HepG2 (cell line): ENCODE results near the gene ZC3H15. TPM values are rescaled to one million over a fixed set of nuclear protein-coding genes. Genes with fewer than 3 reads are reported as not detected.
A peak's percentile ranks its signal among the peaks of the same experiment; 100 is the strongest.

Experiments used
- ATAC-seq: fragments of 200-7000 bp; cut with Tn5 transposase; 3 replicates; pipeline ENCODE4 v1.9.1; 2020; ENCODE audit warnings: mild to moderate bottlenecking, moderate library complexity
- BruUV-seq: library from RNA; stranded (reverse); fragments of 400-500 nt; replicated peaks from 2 replicates; lab custom pipeline; 2021; lab: Mats Ljungman, UMichigan
- CTCF ChIA-PET: fragments of 300-600 bp; formaldehyde crosslinking; extraction: SDS; loops from one replicate; lab custom pipeline; 2021; ENCODE audit warnings: low total read pairs, inconsistent platforms, low intra/inter-chr PET ratio; lab: Yijun Ruan, JAX
- POLR2A ChIA-PET: fragments of 350-600 bp; sonication (Branson Sonifier 250); formaldehyde crosslinking; loops from one replicate; lab custom pipeline; 2020; ENCODE audit warnings: antibody characterized with exemption, inconsistent platforms; lab: Yijun Ruan, JAX
- DNase-seq: peaks from one replicate; pipeline ENCODE4 v3.0.0-alpha.2; 2015; ENCODE audit warnings: low spot score
- FAIRE-seq: peaks from 3 replicates; lab custom pipeline; 2011; peaks lifted over from hg19 to GRCh38; lab: Jason Lieb, UNC
- H2AFZ ChIP-seq: one replicate; pipeline ENCODE4 v1.6.1; 2011; ENCODE audit warnings: low read length, inconsistent platforms
- H3K27ac ChIP-seq: fragments of 300-600 bp; 3 replicates; pipeline ENCODE4 v1.8.0; 2011; ENCODE audit warnings: mixed run types, mild to moderate bottlenecking, mixed read lengths, low read length, inconsistent platforms; ENCODE audit not compliant: insufficient read depth; ENCODE audit errors: extremely low read length
- H3K27me3 ChIP-seq, 2 experiments: fragments of 200-600 bp in 1 of 2; 2 replicates in 1 of 2; 3 replicates in 1 of 2; pipeline versions ENCODE4 v1.6.0 to v1.8.0; 2011; ENCODE audit warnings: low read length in 2 of 2, mild to moderate bottlenecking in 2 of 2, moderate library complexity in 2 of 2, inconsistent platforms in 1 of 2; ENCODE audit not compliant: insufficient read depth in 2 of 2, control insufficient read depth in 1 of 2
- H3K36me3 ChIP-seq, 2 experiments: fragments of 200-600 bp in 1 of 2; replicated peaks in 1 of 2; 2 replicates in 1 of 2; 3 replicates in 1 of 2; pipeline versions ENCODE4 v1.5.1 to v1.8.0; 2011; ENCODE audit warnings: low read length in 2 of 2, inconsistent platforms in 1 of 2; ENCODE audit not compliant: insufficient read depth in 2 of 2, control insufficient read depth in 1 of 2
- H3K4me1 ChIP-seq: 2 replicates; pipeline ENCODE4 v1.5.1; 2012; ENCODE audit warnings: low read length, inconsistent platforms; ENCODE audit not compliant: insufficient read depth
- H3K4me2 ChIP-seq: 2 replicates; pipeline ENCODE4 v1.6.0; 2011; ENCODE audit warnings: low read depth, low read length, inconsistent platforms
- H3K4me3 ChIP-seq, 3 experiments: fragments of 200-600 bp in 1 of 3; sonication (generic), shearing (Covaris generic) in 1 of 3; replicated peaks in 1 of 3; 2 replicates each; pipeline ENCODE4 v1.5.1; 2011 to 2016; ENCODE audit warnings: low read length in 3 of 3, inconsistent platforms in 2 of 3, low read depth in 2 of 3, mild to moderate bottlenecking in 2 of 3, control low read depth in 1 of 3, mixed read lengths in 1 of 3; ENCODE audit not compliant: insufficient read depth in 1 of 3
- H3K79me2 ChIP-seq: one replicate; pipeline ENCODE4 v1.6.1; 2011; ENCODE audit warnings: low read length, inconsistent platforms; ENCODE audit not compliant: insufficient read depth
- H3K9ac ChIP-seq: 2 replicates; pipeline ENCODE4 v1.6.0; 2011; ENCODE audit warnings: mild to moderate bottlenecking, low read depth, low read length, inconsistent platforms; ENCODE audit not compliant: insufficient read depth
- H3K9me3 ChIP-seq: 2 replicates; pipeline ENCODE4 v1.5.1; 2012; ENCODE audit warnings: mild to moderate bottlenecking, low read length
- H4K20me1 ChIP-seq: 2 replicates; pipeline ENCODE4 v1.6.0; 2011; ENCODE audit warnings: inconsistent platforms, mild to moderate bottlenecking, low read length, moderate library complexity; ENCODE audit not compliant: insufficient read depth
- CREB1 ChIP-seq, 2 experiments: fragments of 450-650 bp in 1 of 2; IDR thresholded peaks; 2 replicates each; pipeline ENCODE4 v1.6.1; 2016 to 2017; ENCODE audit warnings: control low read depth in 1 of 2, mild to moderate bottlenecking in 1 of 2, missing compliant biosample characterization in 1 of 2, missing genetic modification characterization in 1 of 2
- DMTF1 ChIP-seq: sonication (generic); formaldehyde crosslinking; IDR thresholded peaks from 2 replicates; pipeline ENCODE4 v1.4.0; 2020; ENCODE audit warnings: mild to moderate bottlenecking, missing genetic modification reagents
- HNF4G ChIP-seq, 2 experiments: sonication (generic) in 1 of 2; formaldehyde crosslinking in 1 of 2; IDR thresholded peaks; 2 replicates each; pipeline versions ENCODE4 v1.4.0 to v1.6.1; 2011 to 2020; ENCODE audit warnings: borderline replicate concordance in 2 of 2, low read depth in 2 of 2, mild to moderate bottlenecking in 2 of 2, low read length in 1 of 2, missing genetic modification reagents in 1 of 2, moderate library complexity in 1 of 2
- HNRNPL ChIP-seq: fragments of 200-400 bp; formaldehyde crosslinking; IDR thresholded peaks from 2 replicates; pipeline ENCODE4 v1.6.1; 2017; ENCODE audit warnings: mild to moderate bottlenecking, low read depth, low read length
- KDM2A ChIP-seq: sonication (generic); formaldehyde crosslinking; IDR thresholded peaks from 2 replicates; pipeline ENCODE4 v1.4.0; 2020; ENCODE audit warnings: low read depth, missing genetic modification reagents, borderline replicate concordance
- RBFOX2 ChIP-seq: fragments of 200-400 bp; formaldehyde crosslinking; IDR thresholded peaks from 2 replicates; pipeline ENCODE4 v1.6.1; 2017; ENCODE audit warnings: low read depth, mild to moderate bottlenecking, low read length
- REPIN1 ChIP-seq: sonication (generic); formaldehyde crosslinking; IDR thresholded peaks from 2 replicates; pipeline ENCODE4 v1.8.0; 2022; ENCODE audit warnings: missing genetic modification reagents, low read depth, mild to moderate bottlenecking, borderline replicate concordance
- TGIF2 ChIP-seq: IDR thresholded peaks from 2 replicates; pipeline ENCODE4 v1.6.1; 2016; ENCODE audit warnings: control low read depth, missing compliant biosample characterization
- THAP11 ChIP-seq: IDR thresholded peaks from 2 replicates; pipeline ENCODE4 v1.6.1; 2016; ENCODE audit warnings: missing biosample characterization, missing genetic modification reagents
- ZHX1 ChIP-seq: sonication (generic); formaldehyde crosslinking; IDR thresholded peaks from 2 replicates; pipeline ENCODE4 v1.8.1; 2022; ENCODE audit warnings: low read depth, mild to moderate bottlenecking, missing genetic modification reagents
- ZMYM4 ChIP-seq: sonication (generic); formaldehyde crosslinking; IDR thresholded peaks from 2 replicates; pipeline ENCODE4 v1.8.1; 2023; ENCODE audit warnings: mild to moderate bottlenecking, missing genetic modification reagents
- WGBS: methylation state at CpG from one replicate; pipeline ENCODE4 v1.1.6; 2017; ENCODE audit warnings: low lambda C conversion rate; 5-methylcytosine and 5-hydroxymethylcytosine counted together
- in situ Hi-C: cut with HindIII; loops from 2 replicates; pipeline ENCODE4 v1.10.0; 2017; ENCODE audit warnings: low pct_unique_long_range_greater_than_20kb; ENCODE audit not compliant: extremely low pct_ligation_motif_present
- intact Hi-C: fragments of 100-400 bp; cut with micrococcal nuclease; formaldehyde crosslinking; loops from one replicate; pipeline ENCODE4 v1.10.0; 2022; ENCODE audit not compliant: unreplicated experiment
- polyA plus RNA-seq, 8 experiments: library from polyadenylated mRNA; depleted of rRNA in 3 of 8; stranded (reverse) in 7 of 8; unstranded in 1 of 8; fragments of >200 nt; fragmentation: Illumina TruSeq in 4 of 8; extraction: Trizol in 4 of 8; gene quantifications; 2 replicates each; pipeline versions ENCODE4 v1.2.1 to v1.2.3, GENCODE V29; 2011 to 2016; ENCODE audit warnings: low read depth in 4 of 8, missing spikeins in 1 of 8, mixed read lengths in 1 of 8; ENCODE audit not compliant: insufficient read depth in 1 of 8
- total RNA-seq, 5 experiments: library from RNA; depleted of rRNA; stranded (reverse); fragments of >200 nt; fragmentation: Illumina TruSeq; extraction: Trizol; gene quantifications; 2 replicates each; pipeline ENCODE4 v1.2.3, GENCODE V29; 2016; ENCODE audit warnings: low read depth in 1 of 5

Gene ZC3H15
- total and polyA plus RNA-seq, 2 of the 13 experiments (the other 11 are each of a cell fraction or from before 2014, with no cell fraction given): 84.6 to 168 TPM

- TF ChIP-seq DMTF1 (CRISPR knock-in tag) (no peak), TGIF2 (no peak), KDM2A (no peak), CREB1 (IDR thresholded peaks at IDR 0.05) (no peak), CREB1 (CRISPR knock-in tag; IDR thresholded peaks at IDR 0.05) (no peak)
Observed at GRCh38 chr2:186480991-186481390, 5.1 kb upstream of the ZC3H15 start (continued).

- peaks cover 81% of the 10 kb centered on the region for H3K79me2 ChIP-seq
- ChIA-PET CTCF (no interaction called here), POLR2A (interaction anchor here (2.2 to 3.0 kb wide), 3 partner anchors 15 to 106 kb away, joined by 9 to 48 read pairs (median 15); partner anchors contain the start of gene ITGAV)
- peak overlapping the region; percentile 67 to 91 (median 90); a peak in 5 of 6 replicates for H3K4me3 ChIP-seq
- peak overlapping the region; percentile 88 for H3K27ac ChIP-seq
- H4K20me1 ChIP-seq: peaks cover 23% of the 10 kb centered on the region
- peak; percentile 87 for DNase-seq
- in situ Hi-C loops: no loop called here
- H3K4me2 ChIP-seq: peak overlapping the region; percentile 76
- intact Hi-C loops: loop anchor here (5.0 to 10.0 kb wide), 2 partner anchors 102 to 669 kb away; no protein-coding TSS in a partner anchor
- H3K36me3 ChIP-seq: no peaks in the 10 kb centered on the region
- H3K9ac ChIP-seq: peak overlapping the region; percentile 96
- no TSS peak for BruUV-seq
- no peaks in the 10 kb centered on the region for H3K9me3 ChIP-seq
- no peak for ATAC-seq
- peaks cover 32% of the 10 kb centered on the region for H3K4me1 ChIP-seq
- 4% methylated on average over 6 of the region's 6 CpGs for WGBS
- FAIRE-seq: peak; percentile 28
- no peaks in the 10 kb centered on the region; a peak in 1 of 5 replicates for H3K27me3 ChIP-seq
- peak overlapping the region; percentile 52 for H2AFZ ChIP-seq
- TF ChIP-seq HNRNPL (no peak), ZHX1 (CRISPR knock-in tag) (no peak), RBFOX2 (peak; percentile 12; the same call in 1 of the 2 replicates), HNF4G (IDR thresholded peaks at IDR 0.05; ENCODE audit: borderline replicate concordance, low read depth, low read length) (peak; percentile 69; the same call in 1 of the 2 replicates), HNF4G (CRISPR knock-in tag; IDR thresholded peaks at IDR 0.05; ENCODE audit: borderline replicate concordance, low read depth) (no peak), REPIN1 (no peak), THAP11 (CRISPR knock-in tag) (peak; percentile 21; the same call in 1 of the 2 replicates), ZMYM4 (CRISPR knock-in tag) (no peak)
Observed at GRCh38 chr2:186484062-186484735, 1.9 kb upstream of the ZC3H15 start.
